ENCODE measurements around the gene TNFAIP8L3. TPM values are rescaled to one million over a fixed set of nuclear protein-coding genes. Genes with fewer than 3 reads are reported as not detected.

Gene TNFAIP8L3
- total and polyA plus RNA-seq, 9 of the 15 experiments (the other 6 are each of a cell fraction or from before 2014, with no cell fraction given), result 0.13 TPM; not detected in 8

DNA sequence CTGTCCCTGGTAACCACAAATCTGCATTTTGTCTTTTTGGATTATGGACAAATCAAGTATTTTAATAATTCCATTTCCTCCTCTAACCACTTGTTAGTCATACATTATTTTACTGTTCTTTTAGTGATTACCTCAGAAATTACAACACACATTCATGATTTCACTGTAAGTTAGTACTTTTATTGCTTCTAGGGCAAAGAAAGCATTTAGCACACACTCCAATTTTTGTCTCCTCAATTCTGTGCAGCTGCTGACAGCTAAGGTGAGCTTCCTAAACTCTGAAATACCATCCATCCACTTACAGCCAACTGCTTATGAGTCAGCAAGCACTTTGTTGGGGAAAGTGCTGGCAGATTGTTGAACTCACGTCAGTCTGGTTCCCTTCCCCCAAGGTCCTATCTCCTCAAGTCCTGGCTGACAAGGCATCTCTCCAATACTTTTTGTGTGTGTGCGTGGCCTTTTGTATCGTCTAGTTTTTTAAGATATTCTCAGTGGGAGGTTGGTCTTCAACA, 49.4 kb upstream of the TNFAIP8L3 start (continued):
- TF ChIP-seq, protein P1, sequence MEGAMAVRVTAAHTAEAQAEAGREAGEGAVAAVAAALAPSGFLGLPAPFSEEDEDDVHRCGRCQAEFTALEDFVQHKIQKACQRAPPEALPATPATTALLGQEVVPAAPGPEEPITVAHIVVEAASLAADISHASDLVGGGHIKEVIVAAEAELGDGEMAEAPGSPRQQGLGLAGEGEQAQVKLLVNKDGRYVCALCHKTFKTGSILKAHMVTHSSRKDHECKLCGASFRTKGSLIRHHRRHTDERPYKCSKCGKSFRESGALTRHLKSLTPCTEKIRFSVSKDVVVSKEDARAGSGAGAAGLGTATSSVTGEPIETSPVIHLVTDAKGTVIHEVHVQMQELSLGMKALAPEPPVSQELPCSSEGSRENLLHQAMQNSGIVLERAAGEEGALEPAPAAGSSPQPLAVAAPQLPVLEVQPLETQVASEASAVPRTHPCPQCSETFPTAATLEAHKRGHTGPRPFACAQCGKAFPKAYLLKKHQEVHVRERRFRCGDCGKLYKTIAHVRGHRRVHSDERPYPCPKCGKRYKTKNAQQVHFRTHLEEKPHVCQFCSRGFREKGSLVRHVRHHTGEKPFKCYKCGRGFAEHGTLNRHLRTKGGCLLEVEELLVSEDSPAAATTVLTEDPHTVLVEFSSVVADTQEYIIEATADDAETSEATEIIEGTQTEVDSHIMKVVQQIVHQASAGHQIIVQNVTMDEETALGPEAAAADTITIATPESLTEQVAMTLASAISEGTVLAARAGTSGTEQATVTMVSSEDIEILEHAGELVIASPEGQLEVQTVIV (CRISPR knock-in tag; IDR thresholded peaks at IDR 0.05; ENCODE audit: borderline replicate concordance), result no peak
- TF ChIP-seq MBD2 (IDR thresholded peaks at IDR 0.05; ENCODE audit: borderline replicate concordance, low read depth) (no peak), ESRRA (IDR thresholded peaks at IDR 0.05; ENCODE audit: borderline replicate concordance, low read depth) (no peak), MEF2D (tag; conservative IDR thresholded peaks at IDR 0.05; ENCODE audit: low read depth) (no peak), TEAD2 (tag; IDR thresholded peaks at IDR 0.05) (no peak), RBM14 (IDR thresholded peaks at IDR 0.05; ENCODE audit: borderline replicate concordance, insufficient read depth, low read depth, low read length) (no peak), ZNF133 (CRISPR knock-in tag; IDR thresholded peaks at IDR 0.05) (no peak), ZNF76 (CRISPR knock-in tag; IDR thresholded peaks at IDR 0.05; ENCODE audit: borderline replicate concordance) (no peak), HMG20A (CRISPR knock-in tag; conservative IDR thresholded peaks at IDR 0.05) (no peak), TAL1 (IDR thresholded peaks at IDR 0.05) (no peak), ZNF3 (CRISPR knock-in tag; IDR thresholded peaks at IDR 0.05) (no peak), ZBTB8A (IDR thresholded peaks at IDR 0.05; ENCODE audit: partially characterized antibody) (no peak), CREM (IDR thresholded peaks at IDR 0.05; ENCODE audit: low read depth) (peak; percentile 78), MECOM (CRISPR knock-in tag; IDR thresholded peaks at IDR 0.05) (no peak), ARID1B (IDR thresholded peaks at IDR 0.05) (peak; percentile 67), TOE1 (IDR thresholded peaks at IDR 0.05; ENCODE audit: borderline replicate concordance) (no peak), TOE1 (CRISPR knock-in tag; IDR thresholded peaks at IDR 0.05; ENCODE audit: borderline replicate concordance, low read depth) (no peak), NFYB (IDR thresholded peaks at IDR 0.05; ENCODE audit: extremely low read depth, insufficient read length) (no peak), ZFP1 (CRISPR knock-in tag; IDR thresholded peaks at IDR 0.05) (no peak), CBX2 (IDR thresholded peaks at IDR 0.05; ENCODE audit: insufficient read depth, low read length, poor library complexity, severe bottlenecking) (no peak)
- TF ChIP-seq, protein P2, sequence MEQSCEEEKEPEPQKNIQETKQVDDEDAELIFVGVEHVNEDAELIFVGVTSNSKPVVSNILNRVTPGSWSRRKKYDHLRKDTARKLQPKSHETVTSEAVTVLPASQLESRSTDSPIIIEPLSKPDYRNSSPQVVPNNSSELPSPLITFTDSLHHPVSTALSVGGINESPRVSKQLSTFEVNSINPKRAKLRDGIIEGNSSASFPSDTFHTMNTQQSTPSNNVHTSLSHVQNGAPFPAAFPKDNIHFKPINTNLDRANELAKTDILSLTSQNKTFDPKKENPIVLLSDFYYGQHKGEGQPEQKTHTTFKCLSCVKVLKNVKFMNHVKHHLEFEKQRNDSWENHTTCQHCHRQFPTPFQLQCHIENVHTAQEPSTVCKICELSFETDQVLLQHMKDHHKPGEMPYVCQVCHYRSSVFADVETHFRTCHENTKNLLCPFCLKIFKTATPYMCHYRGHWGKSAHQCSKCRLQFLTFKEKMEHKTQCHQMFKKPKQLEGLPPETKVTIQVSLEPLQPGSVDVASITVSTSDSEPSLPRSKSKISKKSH (CRISPR knock-in tag; IDR thresholded peaks at IDR 0.05), result no peak
- TF ChIP-seq, protein P3, sequence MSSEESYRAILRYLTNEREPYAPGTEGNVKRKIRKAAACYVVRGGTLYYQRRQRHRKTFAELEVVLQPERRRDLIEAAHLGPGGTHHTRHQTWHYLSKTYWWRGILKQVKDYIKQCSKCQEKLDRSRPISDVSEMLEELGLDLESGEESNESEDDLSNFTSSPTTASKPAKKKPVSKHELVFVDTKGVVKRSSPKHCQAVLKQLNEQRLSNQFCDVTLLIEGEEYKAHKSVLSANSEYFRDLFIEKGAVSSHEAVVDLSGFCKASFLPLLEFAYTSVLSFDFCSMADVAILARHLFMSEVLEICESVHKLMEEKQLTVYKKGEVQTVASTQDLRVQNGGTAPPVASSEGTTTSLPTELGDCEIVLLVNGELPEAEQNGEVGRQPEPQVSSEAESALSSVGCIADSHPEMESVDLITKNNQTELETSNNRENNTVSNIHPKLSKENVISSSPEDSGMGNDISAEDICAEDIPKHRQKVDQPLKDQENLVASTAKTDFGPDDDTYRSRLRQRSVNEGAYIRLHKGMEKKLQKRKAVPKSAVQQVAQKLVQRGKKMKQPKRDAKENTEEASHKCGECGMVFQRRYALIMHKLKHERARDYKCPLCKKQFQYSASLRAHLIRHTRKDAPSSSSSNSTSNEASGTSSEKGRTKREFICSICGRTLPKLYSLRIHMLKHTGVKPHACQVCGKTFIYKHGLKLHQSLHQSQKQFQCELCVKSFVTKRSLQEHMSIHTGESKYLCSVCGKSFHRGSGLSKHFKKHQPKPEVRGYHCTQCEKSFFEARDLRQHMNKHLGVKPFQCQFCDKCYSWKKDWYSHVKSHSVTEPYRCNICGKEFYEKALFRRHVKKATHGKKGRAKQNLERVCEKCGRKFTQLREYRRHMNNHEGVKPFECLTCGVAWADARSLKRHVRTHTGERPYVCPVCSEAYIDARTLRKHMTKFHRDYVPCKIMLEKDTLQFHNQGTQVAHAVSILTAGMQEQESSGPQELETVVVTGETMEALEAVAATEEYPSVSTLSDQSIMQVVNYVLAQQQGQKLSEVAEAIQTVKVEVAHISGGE (CRISPR knock-in tag; IDR thresholded peaks at IDR 0.05), result peak in 1 of 3 experiments; percentile 39; a peak in 1 of 6 replicates

Data from K562 (cell line).